GM13977 (cell line): ENCODE data around the gene VIPR2.

Experiments
- DNase-seq: peaks from one replicate; pipeline ENCODE4 v3.0.0; 2012; ENCODE audit warnings: low spot score
- in situ Hi-C: fragments of 300-500 bp; cut with MboI; formaldehyde crosslinking; loops from one replicate; pipeline ENCODE4 v1.12.0; 2022; ENCODE audit warnings: low sequenced_read_pairs, low pct_unique_long_range_greater_than_20kb, mixed read lengths, inconsistent platforms; ENCODE audit not compliant: unreplicated experiment
- TF ChIP-seq, protein P1 (sequence below): IDR thresholded peaks from 2 replicates; pipeline ENCODE4 v1.5.1; 2012; ENCODE audit warnings: mild to moderate bottlenecking, control low read depth; ENCODE audit not compliant: insufficient read depth; ENCODE audit errors: extremely low read depth, missing control alignments

Gene VIPR2

DNA sequence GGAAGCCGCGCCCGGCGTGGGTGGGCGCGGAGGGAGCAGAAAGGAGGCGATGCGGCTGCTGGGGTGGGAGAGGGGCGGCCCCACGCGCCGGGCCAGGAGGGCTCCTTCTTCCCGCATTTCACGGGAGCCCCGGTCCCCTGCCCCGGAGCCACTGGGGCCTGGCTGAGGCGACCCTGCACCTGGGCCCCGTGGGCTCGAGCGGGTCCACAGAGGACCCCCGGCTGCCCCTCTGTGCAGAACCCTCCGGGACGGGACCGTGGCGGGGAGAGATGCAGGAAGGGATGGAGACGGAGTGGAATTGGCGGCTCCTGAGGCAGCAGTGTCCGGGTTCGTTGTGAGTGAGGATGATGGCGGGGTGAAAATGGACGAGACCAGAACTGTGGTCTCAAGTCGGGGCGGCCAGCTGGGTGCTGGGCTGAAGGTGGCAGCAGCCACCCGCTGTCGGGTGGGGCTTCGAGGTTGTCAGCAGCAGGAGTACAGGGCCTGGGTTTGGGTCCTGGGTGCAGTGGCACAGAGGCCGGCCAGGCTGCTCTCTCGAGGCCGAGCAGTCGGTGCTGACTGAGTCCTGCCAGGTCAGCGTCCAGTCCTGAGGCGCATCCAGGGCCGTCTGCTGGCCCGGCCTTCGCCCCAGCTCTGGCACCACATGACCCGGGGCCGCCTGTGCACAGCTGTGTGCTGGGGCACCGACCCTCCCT is 80.4 kb downstream of the VIPR2 start:
- DNase-seq = no peak
- in situ Hi-C loops = no loop called here
- TF ChIP-seq, protein P1, sequence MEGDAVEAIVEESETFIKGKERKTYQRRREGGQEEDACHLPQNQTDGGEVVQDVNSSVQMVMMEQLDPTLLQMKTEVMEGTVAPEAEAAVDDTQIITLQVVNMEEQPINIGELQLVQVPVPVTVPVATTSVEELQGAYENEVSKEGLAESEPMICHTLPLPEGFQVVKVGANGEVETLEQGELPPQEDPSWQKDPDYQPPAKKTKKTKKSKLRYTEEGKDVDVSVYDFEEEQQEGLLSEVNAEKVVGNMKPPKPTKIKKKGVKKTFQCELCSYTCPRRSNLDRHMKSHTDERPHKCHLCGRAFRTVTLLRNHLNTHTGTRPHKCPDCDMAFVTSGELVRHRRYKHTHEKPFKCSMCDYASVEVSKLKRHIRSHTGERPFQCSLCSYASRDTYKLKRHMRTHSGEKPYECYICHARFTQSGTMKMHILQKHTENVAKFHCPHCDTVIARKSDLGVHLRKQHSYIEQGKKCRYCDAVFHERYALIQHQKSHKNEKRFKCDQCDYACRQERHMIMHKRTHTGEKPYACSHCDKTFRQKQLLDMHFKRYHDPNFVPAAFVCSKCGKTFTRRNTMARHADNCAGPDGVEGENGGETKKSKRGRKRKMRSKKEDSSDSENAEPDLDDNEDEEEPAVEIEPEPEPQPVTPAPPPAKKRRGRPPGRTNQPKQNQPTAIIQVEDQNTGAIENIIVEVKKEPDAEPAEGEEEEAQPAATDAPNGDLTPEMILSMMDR = no peak

DNA sequence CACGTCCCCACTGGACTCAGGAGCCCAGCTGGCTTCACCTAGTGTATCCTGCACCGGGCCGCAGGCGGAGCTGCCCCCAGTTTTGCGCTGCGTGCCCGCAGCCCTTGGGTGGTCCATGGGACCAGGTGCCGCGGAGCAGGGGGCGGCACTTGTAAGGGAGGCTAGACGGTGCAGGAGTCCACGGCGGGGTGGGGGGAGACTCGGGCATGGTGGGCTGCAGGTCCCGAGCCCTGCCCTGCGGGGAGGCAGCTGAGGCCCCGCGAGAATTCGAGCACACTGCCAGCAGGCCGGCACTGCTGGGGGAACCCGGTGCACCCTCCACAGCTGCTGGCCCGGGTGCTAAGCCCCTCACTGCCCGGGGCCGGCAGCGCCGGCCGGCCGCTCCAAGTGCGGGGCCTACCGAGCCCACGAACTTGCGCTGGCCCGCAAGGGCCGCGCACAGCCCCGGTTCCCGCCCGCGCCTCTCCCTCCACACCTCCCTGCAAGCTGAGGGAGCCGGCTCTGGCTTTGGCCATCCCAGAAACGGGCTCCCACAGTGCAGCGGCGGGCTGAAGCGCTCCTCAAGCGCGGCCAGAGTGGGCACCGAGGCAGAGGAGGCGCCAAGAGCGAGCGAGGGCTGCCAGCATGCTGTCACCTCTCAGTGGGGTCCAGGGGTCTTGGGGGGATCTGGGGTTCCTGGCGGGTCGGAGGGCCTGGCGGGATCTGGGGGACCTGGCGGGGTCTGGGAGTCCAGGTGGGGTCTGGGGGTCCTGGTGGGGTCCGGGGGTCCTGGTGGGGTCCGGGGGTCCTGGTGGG is 81.4 kb downstream of the VIPR2 start:
- DNase-seq = no peak
- in situ Hi-C loops = no loop called here
- TF ChIP-seq, protein P1 = no peak

DNA sequence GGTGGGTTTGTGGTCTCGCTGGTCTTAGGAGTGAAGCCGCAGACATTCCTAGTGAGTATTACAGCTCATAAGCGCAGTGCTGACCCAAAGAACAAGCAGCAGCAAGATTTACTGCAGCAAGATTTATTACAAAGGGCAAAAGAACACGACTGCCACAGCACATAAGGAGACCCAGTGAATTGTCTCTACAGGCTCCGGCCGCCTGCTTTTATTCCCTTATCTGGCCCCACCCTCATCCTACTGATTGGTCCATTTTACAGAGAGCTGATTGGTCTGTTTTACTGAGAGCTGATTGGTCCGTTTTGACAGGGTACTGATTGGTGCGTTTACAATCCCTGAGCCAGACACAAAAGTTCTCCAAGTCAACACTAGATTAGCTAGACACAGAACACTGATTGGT is 82.1 kb downstream of the VIPR2 start:
- DNase-seq = no peak
- TF ChIP-seq, protein P1 = no peak
- in situ Hi-C loops = no loop called here

DNA sequence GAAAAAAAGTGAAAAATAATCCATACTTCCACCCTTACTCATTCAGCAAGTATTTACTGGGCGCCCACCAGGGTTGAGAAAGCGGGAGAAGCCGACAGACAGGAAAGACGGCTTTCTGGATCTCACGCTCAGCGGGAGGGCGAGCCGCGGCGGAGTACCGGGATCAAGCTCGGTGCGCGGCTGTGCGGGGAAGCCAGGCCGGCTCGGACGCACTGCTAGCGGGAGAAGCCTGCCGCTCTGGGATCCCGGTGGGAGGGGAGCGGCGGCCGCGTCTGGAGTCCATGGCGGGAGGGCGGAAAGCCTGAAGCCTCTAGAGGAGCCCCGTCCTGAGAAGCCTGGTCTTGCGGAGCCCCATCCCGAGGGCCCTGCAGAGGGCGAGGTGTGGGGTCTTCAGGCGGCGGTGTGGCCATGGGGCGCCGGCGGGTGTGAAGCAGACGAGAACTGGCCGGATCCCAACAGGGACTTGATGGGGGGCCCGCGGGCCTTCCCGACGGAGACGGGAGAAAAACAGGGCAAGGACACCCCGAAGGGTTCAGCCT is 82.9 kb downstream of the VIPR2 start:
- DNase-seq = no peak
- in situ Hi-C loops = no loop called here
- TF ChIP-seq, protein P1 = no peak

DNA sequence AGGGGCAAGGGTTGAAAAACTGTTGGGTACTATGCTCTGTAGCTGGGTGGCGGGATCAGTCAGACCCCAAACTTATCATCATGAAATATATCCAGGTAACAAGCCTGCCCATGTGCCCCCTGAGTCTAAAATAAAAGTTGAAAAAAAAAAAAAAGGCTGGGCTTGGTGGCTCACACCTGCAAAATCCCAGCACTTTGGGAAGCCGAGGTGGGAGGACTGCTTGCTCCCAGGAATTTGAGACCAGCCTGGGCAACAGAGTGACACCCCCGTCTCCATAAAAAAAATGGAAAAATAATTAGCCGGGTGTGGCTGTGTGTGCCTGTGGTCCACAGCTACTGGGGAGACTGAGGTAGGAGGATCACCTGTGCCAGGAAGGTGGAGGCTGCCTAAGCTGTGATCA is 83.5 kb downstream of the VIPR2 start:
- in situ Hi-C loops = no loop called here
- TF ChIP-seq, protein P1 = no peak
- DNase-seq = no peak

DNA sequence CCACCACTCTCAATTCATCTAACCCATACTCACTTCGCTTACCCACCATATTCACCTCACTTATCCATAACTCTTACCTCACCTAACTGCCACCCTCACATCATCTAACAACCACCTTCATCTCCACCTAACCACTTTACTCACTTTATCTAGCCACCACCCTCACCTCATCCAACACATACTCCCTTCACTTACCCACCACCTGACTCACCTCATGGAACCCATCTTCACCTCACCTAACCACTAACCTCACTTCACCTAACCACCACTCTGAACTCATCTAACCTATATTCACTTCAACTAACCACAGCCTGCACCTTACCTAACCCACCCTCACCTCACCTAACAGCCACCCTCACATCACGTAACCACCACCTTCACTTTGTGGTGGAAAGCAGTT is 84.2 kb downstream of the VIPR2 start:
- TF ChIP-seq, protein P1 = no peak
- in situ Hi-C loops = no loop called here
- DNase-seq = no peak
